ENCODE measurements around the gene FGF6. TPM values are rescaled to one million over a fixed set of nuclear protein-coding genes. Genes with fewer than 3 reads are reported as not detected.

FGF6 gene
- total and polyA plus RNA-seq, 9 of the 15 experiments (the other 6 are each of a cell fraction or from before 2014, with no cell fraction given): 0.14 TPM; not detected in 8

DNA sequence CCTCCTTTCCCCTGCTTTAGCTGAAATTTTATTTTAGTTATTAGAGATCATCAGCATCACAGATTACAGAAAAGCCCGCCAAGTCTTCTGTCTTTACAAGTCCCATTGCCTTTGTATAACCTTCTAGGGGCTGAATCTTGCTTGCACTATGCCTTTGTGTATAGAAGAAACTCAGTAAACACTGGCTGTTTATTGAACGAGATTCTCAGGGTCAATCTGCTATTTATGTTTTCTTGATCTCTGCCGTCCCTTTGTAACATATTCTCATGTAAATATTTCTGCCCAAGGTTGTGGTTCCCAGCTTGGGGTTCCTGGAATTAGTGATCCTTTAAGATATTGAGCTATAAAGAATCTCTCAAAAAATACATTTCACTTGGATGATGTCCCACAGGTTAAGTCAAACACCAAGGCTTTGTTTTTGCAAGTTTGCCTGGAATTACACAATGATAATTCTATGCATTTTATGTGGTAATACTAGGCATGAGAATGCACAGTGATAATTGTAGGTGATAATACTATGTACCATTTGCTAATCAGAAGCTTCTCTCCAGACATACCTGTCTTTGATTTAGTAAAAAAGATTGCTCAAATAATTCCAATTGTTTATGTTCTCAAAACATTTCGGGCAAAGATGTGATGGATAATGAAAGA, 40.6 kb upstream of the FGF6 start:
- ATAC-seq (no peak), FAIRE-seq (peak; percentile 48), DNase-seq (ENCODE audit: extremely low read depth in 1 of 4, low spot score in 3 of 4) (no peak)
- Histone ChIP-seq H3K9ac (ENCODE audit: insufficient read depth in 1 of 2, low read depth in 2 of 2, low read length in 2 of 2) (no peak overlapping the region), H3K36me3 (ENCODE audit: control insufficient read depth, insufficient read depth, low read length) (peaks cover 19% of the 10 kb centered on the region; the same call in 2 of the 3 replicates), H3K4me2 (ENCODE audit: insufficient read depth, low read length) (no peak overlapping the region), H3K9me3 (replicated peaks; ENCODE audit: control insufficient read depth, insufficient read depth, low read depth, low read length) (no peaks in the 10 kb centered on the region), H3K9me1 (ENCODE audit: control insufficient read depth, insufficient read depth, low read length) (no peaks in the 10 kb centered on the region), H4K20me1 (replicated peaks; ENCODE audit: control insufficient read depth, insufficient read depth, low read length) (no peaks in the 10 kb centered on the region), H2AFZ (ENCODE audit: low read depth, low read length) (no peak overlapping the region), H3K4me3 (no peak overlapping the region), H3K4me1 (replicated peaks in 1 of 2; ENCODE audit: control insufficient read depth in 2 of 2, insufficient read depth in 2 of 2, low read length in 2 of 2) (no peaks in the 10 kb centered on the region), H3K79me2 (ENCODE audit: control insufficient read depth, insufficient read depth, low read length) (no peaks in the 10 kb centered on the region), H3K27me3 (ENCODE audit: control insufficient read depth in 2 of 2, insufficient read depth in 2 of 2, low read length in 2 of 2) (no peaks in the 10 kb centered on the region), H3K27ac (ENCODE audit: extremely low read depth, low read depth, low read length) (no peak overlapping the region)
- intact Hi-C loops (cut with micrococcal nuclease): no loop called here
- WGBS (ENCODE audit: insufficient coverage, low coverage, missing lambda C conversion rate): 38% methylated on average over 4 of the region's 4 CpGs
- BruUV-seq (replicated peaks): no TSS peak
- ChIA-PET CTCF (ENCODE audit: low intra/inter-chr PET ratio) (no interaction called here), POLR2A (interaction anchor here (0.6 kb wide), 1 partner anchor 22 kb away, joined by 3 read pairs; no protein-coding TSS in a partner anchor)
- in situ Hi-C loops (cut with MboI): no loop called here
- TF ChIP-seq ZNF431 (CRISPR knock-in tag; IDR thresholded peaks at IDR 0.05) (no peak), KDM4B (IDR thresholded peaks at IDR 0.05; ENCODE audit: borderline replicate concordance in 2 of 2, low read depth in 1 of 2) (no peak), ZNF436 (CRISPR knock-in tag; IDR thresholded peaks at IDR 0.05) (no peak), RBM34 (IDR thresholded peaks at IDR 0.05; ENCODE audit: borderline replicate concordance, insufficient read depth, low read length) (no peak), MEF2D (tag; conservative IDR thresholded peaks at IDR 0.05; ENCODE audit: low read depth) (no peak), SREBF2 (CRISPR knock-in tag; IDR thresholded peaks at IDR 0.05) (no peak), ASH1L (IDR thresholded peaks at IDR 0.05; ENCODE audit: borderline replicate concordance, low read depth, partially characterized antibody) (no peak), ZKSCAN3 (CRISPR knock-in tag; IDR thresholded peaks at IDR 0.05) (no peak)
- TF ChIP-seq, protein P1, sequence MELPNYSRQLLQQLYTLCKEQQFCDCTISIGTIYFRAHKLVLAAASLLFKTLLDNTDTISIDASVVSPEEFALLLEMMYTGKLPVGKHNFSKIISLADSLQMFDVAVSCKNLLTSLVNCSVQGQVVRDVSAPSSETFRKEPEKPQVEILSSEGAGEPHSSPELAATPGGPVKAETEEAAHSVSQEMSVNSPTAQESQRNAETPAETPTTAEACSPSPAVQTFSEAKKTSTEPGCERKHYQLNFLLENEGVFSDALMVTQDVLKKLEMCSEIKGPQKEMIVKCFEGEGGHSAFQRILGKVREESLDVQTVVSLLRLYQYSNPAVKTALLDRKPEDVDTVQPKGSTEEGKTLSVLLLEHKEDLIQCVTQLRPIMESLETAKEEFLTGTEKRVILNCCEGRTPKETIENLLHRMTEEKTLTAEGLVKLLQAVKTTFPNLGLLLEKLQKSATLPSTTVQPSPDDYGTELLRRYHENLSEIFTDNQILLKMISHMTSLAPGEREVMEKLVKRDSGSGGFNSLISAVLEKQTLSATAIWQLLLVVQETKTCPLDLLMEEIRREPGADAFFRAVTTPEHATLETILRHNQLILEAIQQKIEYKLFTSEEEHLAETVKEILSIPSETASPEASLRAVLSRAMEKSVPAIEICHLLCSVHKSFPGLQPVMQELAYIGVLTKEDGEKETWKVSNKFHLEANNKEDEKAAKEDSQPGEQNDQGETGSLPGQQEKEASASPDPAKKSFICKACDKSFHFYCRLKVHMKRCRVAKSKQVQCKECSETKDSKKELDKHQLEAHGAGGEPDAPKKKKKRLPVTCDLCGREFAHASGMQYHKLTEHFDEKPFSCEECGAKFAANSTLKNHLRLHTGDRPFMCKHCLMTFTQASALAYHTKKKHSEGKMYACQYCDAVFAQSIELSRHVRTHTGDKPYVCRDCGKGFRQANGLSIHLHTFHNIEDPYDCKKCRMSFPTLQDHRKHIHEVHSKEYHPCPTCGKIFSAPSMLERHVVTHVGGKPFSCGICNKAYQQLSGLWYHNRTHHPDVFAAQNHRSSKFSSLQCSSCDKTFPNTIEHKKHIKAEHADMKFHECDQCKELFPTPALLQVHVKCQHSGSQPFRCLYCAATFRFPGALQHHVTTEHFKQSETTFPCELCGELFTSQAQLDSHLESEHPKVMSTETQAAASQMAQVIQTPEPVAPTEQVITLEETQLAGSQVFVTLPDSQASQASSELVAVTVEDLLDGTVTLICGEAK (IDR thresholded peaks at IDR 0.05): no peak
- TF ChIP-seq, protein P1 (CRISPR knock-in tag; IDR thresholded peaks at IDR 0.05): no peak
- TF ChIP-seq, protein P2, sequence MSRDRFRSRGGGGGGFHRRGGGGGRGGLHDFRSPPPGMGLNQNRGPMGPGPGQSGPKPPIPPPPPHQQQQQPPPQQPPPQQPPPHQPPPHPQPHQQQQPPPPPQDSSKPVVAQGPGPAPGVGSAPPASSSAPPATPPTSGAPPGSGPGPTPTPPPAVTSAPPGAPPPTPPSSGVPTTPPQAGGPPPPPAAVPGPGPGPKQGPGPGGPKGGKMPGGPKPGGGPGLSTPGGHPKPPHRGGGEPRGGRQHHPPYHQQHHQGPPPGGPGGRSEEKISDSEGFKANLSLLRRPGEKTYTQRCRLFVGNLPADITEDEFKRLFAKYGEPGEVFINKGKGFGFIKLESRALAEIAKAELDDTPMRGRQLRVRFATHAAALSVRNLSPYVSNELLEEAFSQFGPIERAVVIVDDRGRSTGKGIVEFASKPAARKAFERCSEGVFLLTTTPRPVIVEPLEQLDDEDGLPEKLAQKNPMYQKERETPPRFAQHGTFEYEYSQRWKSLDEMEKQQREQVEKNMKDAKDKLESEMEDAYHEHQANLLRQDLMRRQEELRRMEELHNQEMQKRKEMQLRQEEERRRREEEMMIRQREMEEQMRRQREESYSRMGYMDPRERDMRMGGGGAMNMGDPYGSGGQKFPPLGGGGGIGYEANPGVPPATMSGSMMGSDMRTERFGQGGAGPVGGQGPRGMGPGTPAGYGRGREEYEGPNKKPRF (IDR thresholded peaks at IDR 0.05; ENCODE audit: low read depth, low read length): no peak
